Activated gamma-delta T cell treated with anti-CD3 and anti-CD28 coated beads, Interleukin-2, amount 50 U/mL, for 16 hours (primary cell): ENCODE measurements around the gene CASP5.
"Not testable (repeated sequence)": the region's sequence is repeated elsewhere in the genome, so short reads cannot be mapped to it uniquely, and the experiment has no call there.

Source experiments
- DNase-seq: peaks from one replicate; pipeline ENCODE4 v3.0.0-alpha.2; 2020; ENCODE audit warnings: low read depth

CASP5 gene

DNA sequence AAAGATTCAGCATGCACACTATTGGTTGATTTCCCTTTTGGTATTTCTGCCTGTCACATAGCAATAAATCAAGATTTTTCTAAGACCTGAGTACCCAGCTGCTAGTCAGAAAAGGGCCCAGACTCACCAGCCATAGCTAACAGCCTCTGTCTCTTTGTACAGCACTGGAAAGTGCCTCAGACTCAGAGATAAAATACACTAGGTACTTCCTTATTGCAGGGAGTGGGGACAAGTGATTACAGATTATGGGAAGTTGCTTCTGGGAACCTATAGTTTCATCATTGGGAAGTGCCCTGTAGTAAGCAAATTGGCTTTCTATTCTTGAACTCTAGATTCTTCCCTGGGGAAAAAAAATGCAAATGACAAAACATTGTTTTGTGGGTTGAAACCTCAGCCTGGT, at the start of gene CASP5:
CASP5 (minus strand) TSS at position 166 of the 400 bp plus-strand sequence; CDS start at position 134, 32 bp downstream.
- no peak for DNase-seq

DNA sequence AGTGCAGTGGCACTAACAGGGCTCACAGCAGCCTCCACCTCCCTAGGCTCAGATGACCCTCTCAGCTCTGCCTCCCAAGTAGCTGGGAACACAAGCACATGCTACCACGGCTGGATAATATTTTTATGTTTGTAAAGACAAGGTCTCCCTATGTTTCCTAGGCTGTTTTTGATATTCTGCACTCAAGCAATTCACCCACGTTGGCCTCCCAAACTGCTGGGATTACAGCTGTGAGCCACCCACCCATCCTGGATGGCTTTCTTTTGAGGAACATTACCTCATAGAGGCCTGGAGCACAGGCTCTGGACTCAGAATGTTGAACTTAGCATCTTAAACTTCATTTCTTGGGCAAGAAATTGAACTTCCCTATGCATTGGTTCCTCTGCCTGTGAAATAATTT, 49.1 kb upstream of the CASP5 start:
- not testable (repeated sequence) for DNase-seq

DNA sequence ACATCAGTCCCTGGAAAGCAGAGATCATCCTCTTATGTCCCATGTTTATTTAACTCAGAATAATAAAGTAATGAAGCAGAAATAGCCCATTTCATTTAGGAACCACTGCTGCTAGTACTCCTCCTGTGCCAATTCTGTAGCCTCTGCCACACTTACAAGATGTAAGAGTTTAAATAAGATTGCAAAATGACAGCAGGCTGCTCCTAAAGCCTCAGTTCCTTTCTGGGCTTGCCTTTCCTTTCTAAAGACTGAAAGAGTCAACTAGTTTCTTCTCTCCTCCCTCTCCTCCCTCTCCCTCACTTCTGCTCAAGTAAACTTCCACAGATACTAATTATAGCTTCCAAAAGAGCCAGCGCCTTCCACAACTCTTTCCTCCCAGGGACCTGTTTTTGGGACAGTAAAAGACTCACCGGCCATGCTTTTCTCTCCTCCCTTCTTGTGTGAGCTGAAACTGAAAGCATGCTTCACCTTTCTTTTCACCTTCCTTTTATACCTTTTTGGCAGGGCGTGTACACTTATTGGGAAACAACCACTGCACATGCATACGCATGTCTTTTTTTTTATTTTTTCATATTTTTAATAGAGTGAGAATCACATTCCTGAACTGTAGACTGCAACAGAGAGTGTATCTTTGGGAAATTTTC, 48.2 kb upstream of the CASP5 start:
- DNase-seq: no peak

DNA sequence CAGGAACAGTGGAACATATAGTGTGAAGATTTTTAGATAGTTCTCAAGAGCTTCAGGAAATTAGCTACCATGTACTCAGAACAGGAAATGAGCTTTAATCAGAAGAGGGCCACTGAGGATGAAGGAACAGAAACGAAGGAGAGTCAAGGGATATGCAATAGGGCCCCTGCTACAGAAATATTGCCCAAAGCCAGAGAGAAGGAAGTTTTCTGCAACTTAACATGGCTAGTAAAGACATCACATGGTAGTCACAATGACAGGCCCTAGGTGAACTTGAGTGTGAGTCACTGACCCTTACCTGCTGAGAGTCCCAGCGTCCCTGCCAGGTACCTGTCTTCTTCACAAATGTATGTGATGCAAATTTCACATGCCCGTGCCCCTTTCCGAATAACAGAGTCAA, 47.3 kb upstream of the CASP5 start:
- DNase-seq: no peak

- not testable (repeated sequence) for DNase-seq
Measured at GRCh38 chr11:105069749-105070148, 46.8 kb upstream of the CASP5 start.

DNA sequence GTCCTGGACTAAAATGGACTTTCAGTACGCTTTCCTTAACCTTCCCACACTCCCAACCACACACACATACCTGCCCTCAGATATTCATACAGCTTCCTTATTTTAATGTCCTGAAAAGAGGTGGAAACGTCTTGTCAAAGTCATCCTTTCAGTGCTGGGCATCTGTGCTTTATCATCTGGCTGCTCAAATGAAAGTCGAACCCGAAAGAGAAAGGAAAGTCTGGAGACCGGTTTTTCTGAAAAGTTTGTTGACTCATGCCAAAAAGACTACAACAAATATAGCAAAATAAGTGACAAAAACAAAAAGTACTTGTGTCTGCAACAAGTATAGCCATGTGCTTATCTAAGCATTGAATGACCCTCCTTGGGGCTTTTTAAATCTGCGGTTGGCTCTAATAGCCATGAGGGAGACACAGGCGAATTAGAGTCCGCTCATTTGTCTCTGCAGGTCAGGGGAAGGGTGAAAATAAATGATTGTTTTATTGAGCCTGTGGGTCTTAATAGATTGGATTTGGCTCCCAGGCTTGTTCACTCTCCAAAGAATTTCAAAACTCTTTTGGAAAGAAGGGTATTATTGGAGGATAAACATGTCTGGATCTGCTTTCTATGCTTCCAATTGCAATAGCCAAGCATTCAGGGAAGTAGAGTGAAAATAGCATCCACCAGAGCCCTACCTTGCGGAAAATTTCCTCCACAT, 40.4 kb upstream of the CASP5 start:
- DNase-seq: not testable (repeated sequence)

DNA sequence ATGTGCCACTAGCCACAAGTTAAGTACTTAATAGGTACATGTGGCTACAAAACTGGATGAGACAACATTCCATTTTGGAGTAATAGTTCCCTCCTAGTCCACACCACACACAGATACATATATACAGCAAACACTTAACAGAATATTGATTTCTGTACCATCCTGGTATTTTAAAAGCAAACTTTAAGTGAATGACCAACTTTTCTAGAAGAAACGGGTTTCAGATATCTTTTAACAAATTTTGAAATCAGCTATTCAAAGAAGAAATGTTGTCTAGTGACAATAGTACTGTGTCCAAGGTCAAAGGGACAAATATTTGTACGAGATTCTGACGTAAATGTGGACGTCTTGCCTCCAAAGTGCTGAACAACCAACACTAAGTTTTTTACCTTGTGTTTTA, 34.5 kb upstream of the CASP5 start:
- no peak for DNase-seq

DNA sequence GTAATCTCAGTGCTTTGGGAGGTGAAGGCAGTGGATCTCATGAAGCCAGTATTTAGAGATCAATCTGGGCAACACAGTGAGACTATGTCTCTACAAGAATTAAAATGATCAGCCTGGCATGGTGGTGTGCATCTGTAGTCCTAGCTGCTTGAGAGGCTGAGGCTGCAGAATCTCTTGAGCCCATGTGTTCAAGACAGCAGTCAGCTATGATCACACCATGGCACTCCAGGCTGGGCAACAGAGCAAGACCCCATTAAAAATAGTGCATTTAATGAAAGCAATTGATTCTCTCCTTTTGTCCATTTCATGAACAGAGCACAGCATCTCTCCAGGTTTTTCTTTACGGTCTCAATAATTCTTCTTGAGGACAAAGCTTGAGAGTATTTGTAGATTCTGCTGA, 33.5 kb upstream of the CASP5 start:
- DNase-seq: no peak

DNA sequence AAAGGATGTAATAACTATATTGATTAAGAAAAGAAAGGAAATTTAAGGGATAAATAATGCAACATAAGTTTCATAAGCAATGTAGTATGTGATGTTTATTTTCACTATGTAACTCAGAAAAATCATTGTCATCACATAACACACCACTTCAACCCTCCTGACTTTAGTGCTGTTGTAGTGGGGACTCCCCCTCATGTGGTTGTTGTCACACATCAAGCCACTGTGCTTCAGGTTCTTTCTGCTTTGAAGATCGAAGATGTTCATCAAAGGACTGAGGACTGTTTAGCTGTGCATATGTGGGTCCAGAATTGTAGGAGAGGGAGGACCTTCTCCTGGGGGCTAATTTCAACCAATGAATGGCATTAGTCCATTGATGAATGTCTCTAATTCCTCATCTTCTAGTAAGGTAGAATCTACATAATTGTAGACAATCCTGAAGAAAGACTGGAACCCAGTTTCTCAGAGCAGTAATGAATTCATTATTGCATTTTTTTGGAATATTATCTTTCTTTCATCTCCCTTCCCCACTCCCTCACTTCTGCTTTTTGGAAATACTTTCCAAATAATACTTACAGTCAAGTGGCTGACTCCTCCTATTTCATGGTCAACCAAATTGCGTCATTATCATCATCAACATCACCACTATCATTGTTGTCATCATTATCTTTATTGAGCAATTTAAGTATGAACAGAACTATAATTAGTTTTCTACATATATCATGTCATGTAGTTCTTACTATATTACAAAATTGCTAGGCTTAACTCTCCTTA, 31.9 kb upstream of the CASP5 start:
- no peak for DNase-seq

- DNase-seq: no peak
Measured at GRCh38 chr11:105052487-105052886, 29.5 kb upstream of the CASP5 start.

GRCh38 chr11:105051559-105051958, 28.6 kb upstream of the CASP5 start:
- no peak for DNase-seq

DNA sequence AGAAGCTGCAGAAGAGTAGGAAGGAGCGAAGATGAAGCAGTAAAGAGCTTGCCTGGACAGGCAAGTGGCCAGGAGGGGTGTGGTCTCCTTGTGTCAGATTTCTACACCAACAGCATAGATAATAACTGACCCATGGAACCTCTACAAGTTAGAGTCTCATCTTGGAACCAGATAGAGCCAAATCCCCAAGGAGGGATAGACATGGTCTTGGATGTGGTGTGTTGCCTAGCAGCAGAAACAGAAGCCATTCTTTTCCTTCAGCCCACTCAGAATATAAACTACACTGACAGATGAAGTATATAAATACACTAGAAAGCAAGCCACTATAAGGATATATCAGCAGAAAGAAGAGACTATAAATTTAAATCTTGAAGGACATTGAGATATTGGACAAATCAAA, 26.5 kb upstream of the CASP5 start:
- no peak for DNase-seq

DNA sequence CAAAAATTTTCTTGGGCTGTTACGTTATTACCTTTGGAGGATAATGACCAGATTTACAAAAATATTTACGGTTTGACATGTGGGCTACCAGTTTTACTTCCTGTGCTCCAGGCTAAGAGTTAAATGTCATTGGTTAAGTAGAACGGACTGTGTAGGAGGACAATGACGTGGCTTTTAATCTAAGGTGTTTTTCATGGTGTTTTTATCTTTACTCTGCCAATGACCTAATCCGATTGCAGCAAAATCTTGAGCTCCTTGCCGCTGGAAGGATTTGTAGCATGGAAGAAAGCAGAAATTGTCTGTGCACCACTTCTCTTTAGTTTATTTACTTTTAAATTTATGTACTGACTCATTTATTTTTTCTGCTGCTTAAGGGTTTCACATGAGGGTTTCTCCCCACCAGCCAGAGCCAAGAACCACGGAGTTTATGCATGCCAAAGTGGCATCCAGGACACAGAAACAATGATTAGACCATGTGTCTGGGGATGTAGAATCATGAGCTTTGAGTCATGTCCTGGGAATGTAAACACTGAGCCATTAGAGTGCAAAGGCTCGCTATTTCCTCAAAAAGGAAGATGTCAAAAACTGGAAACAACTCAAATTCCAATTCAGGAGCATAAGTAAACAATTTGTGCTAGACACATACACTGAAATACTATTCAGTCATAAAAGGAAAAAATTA, 24.1 kb upstream of the CASP5 start:
- no peak for DNase-seq

DNA sequence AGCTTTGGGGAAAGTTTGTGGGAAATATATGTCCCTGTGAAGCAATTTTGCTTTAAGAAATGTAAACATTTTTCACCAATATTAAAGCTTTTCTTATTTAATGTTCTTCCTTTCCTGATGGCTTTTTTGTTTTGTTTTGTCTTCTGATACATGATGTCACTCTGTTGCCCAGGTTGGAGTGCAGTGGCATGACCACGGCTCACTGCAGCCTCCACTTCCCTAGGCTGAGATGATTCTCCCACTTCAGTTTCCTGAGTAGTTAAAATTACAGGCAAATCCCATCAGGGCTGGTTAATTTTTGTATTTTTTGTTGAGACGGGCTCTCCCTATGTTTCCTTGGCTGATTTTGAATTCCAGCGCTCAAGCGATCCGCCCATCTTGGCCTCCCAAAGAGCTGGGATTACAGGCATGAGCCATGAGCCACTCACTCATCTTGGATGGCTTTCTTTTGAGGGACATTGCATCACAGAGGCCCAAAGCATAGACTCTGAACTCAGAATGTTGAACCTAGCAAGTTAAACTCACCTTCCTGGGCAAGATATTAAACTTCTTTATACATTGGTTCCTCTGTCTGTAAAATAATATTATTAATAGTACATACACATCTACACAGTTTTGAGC, 22.8 kb upstream of the CASP5 start:
- DNase-seq: no peak

- DNase-seq: not testable (repeated sequence)
Measured at GRCh38 chr11:105044557-105045524, 21.9 kb upstream of the CASP5 start, which contains the start of gene CARD16. Gene CARD16 (minus strand): TSS chr11:105045335. CDS start chr11:105045297, 38 bp downstream.

GRCh38 chr11:105042178-105042577, 19.2 kb upstream of the CASP5 start:
- DNase-seq: no peak

GRCh38 chr11:105040703-105041102, 17.7 kb upstream of the CASP5 start:
- no peak for DNase-seq

- no peak for DNase-seq
Measured at GRCh38 chr11:105034813-105035620, 12.0 kb upstream of the CASP5 start, which contains the start of gene CASP1. Gene CASP1 (minus strand): TSS chr11:105035144. CDS start chr11:105035113, 31 bp downstream.

DNA sequence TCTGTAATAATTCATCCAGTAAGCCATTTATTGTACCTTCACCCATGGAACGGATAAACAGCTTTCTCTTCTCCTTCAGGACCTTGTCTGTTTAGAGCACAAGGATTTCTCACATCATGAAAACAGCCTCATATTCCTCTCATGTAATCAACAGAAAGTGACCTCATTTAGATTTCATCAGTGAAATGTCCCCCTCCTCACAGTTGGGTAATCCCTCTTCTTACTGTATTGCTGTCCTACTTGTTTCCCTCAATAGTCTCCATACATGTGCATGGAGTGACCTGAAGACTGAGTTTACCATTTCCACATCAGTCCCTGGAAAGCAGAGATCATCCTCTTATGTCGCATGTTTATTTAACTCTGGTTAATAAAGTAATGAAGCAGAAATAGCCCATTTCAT, 11.4 kb upstream of the CASP5 start:
- not testable (repeated sequence) for DNase-seq

DNA sequence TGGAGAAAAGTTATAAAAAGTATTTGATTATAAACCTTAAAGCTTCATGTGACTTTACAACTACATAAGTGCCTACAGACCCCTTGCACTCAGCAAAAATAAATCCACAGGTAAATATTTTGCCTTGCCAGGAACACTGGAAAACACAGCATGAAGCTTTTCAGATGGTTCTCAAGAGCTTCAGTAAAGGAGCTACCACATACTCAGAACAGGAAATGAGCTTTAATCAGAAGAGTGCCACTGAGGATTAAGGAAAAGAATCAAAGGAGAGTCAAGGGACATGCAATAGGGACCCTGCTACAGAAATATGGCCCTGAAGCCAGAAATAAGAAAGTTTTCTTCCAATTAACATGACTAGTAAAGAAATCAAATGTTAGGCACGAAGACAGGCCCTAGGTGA, 10.8 kb upstream of the CASP5 start:
- no peak for DNase-seq
